A549 (cell line): ENCODE results near the gene CPLX1. TPM values are rescaled to one million over a fixed set of nuclear protein-coding genes. Genes with fewer than 3 reads are reported as not detected.

ENCODE experiments used
- ATAC-seq, 2 experiments: fragments of 200-7000 bp in 1 of 2; fragments of >200 bp in 1 of 2; cut with Nextera tagmentation in 1 of 2; cut with Tn5 transposase in 1 of 2; 3 replicates each; pipeline versions ENCODE4 v1.8.0 to v1.9.1; 2018 to 2020; ENCODE audit warnings: mild to moderate bottlenecking in 1 of 2, moderate library complexity in 1 of 2
- CTCF ChIA-PET: fragments of 300-600 bp; sonication (Branson Sonifier 250); formaldehyde crosslinking; extraction: SDS; loops from one replicate; lab custom pipeline; 2021; ENCODE audit warnings: antibody characterized with exemption, inconsistent platforms; lab: Yijun Ruan, JAX
- POLR2A ChIA-PET: fragments of 350-600 bp; formaldehyde crosslinking; extraction: SDS; loops from one replicate; lab custom pipeline; 2021; ENCODE audit warnings: antibody characterized with exemption, inconsistent platforms; lab: Yijun Ruan, JAX
- DNase-seq, 2 experiments: peaks; one replicate each; pipeline versions ENCODE4 v3.0.0 to v3.0.0-alpha.2; 2011 to 2016; ENCODE audit warnings: low read depth in 1 of 2, low spot score in 1 of 2
- FAIRE-seq: peaks from 2 replicates; lab custom pipeline; 2011; peaks lifted over from hg19 to GRCh38; lab: Jason Lieb, UNC
- H3K27ac ChIP-seq, 2 experiments: fragments of >200 bp; sonication (Bioruptor Twin); formaldehyde crosslinking; 3 replicates each; pipeline ENCODE4 v1.5.1; 2016 to 2017
- H3K4me1 ChIP-seq: fragments of >200 bp; sonication (Bioruptor Twin); formaldehyde crosslinking; 3 replicates; pipeline ENCODE4 v1.6.1; 2016
- H3K4me2 ChIP-seq: fragments of >200 bp; sonication (Bioruptor Twin); formaldehyde crosslinking; 3 replicates; pipeline ENCODE4 v1.6.1; 2016
- H3K4me3 ChIP-seq: fragments of >200 bp; sonication (Bioruptor Twin); formaldehyde crosslinking; 3 replicates; pipeline ENCODE4 v1.5.1; 2016
- H3K9me3 ChIP-seq: fragments of >200 bp; sonication (Bioruptor Twin); formaldehyde crosslinking; 3 replicates; pipeline ENCODE4 v1.6.1; 2016
- BHLHE40 ChIP-seq: IDR thresholded peaks from 2 replicates; pipeline ENCODE4 v1.6.1; 2012; ENCODE audit warnings: low read depth, low read length, inconsistent platforms
- CBX2 ChIP-seq: fragments of 200-600 bp; sonication (generic); IDR thresholded peaks from 2 replicates; pipeline ENCODE4 v1.6.1; 2016; ENCODE audit warnings: low read depth, mild to moderate bottlenecking, borderline replicate concordance
- CHD4 ChIP-seq: fragments of 200-600 bp; sonication (generic); IDR thresholded peaks from 2 replicates; pipeline ENCODE4 v1.6.1; 2016; ENCODE audit warnings: antibody characterized with exemption, mild to moderate bottlenecking, borderline replicate concordance
- CTCF ChIP-seq: fragments of >200 bp; sonication (Bioruptor Twin); formaldehyde crosslinking; IDR thresholded peaks from 3 replicates; pipeline ENCODE4 v1.5.1; 2016
- ELK1 ChIP-seq: fragments of 150-350 bp; IDR thresholded peaks from 2 replicates; pipeline ENCODE4 v1.6.1; 2014; ENCODE audit warnings: low read depth, mild to moderate bottlenecking, low read length
- FOSB ChIP-seq: fragments of 250-450 bp; sonication (Bioruptor Pico); IDR thresholded peaks from 2 replicates; pipeline ENCODE4 v1.5.0; 2020; ENCODE audit warnings: mild to moderate bottlenecking, moderate library complexity
- GATA3 ChIP-seq: IDR thresholded peaks from 2 replicates; pipeline ENCODE4 v1.6.1; 2012; ENCODE audit warnings: borderline replicate concordance
- HES2 ChIP-seq: fragments of >200 bp; sonication (Bioruptor Twin); formaldehyde crosslinking; IDR thresholded peaks from 2 replicates; pipeline ENCODE4 v1.6.1; 2016
- HOXA7 ChIP-seq: fragments of 250-450 bp; sonication (Bioruptor Pico); IDR thresholded peaks from 2 replicates; pipeline ENCODE4 v1.5.0; 2020; ENCODE audit warnings: mild to moderate bottlenecking, moderate library complexity
- HOXB13 ChIP-seq: fragments of 250-450 bp; sonication (Bioruptor Pico); IDR thresholded peaks from 2 replicates; pipeline ENCODE4 v1.5.0; 2020; ENCODE audit warnings: low read depth, mild to moderate bottlenecking, moderate library complexity
- HOXB5 ChIP-seq: fragments of 250-450 bp; sonication (Bioruptor Pico); IDR thresholded peaks from 2 replicates; pipeline ENCODE4 v1.5.0; 2020; ENCODE audit warnings: mild to moderate bottlenecking, moderate library complexity
- JUNB ChIP-seq: fragments of >200 bp; sonication (Bioruptor Twin); formaldehyde crosslinking; IDR thresholded peaks from 2 replicates; pipeline ENCODE4 v1.6.1; 2016
- MYC ChIP-seq: IDR thresholded peaks from 2 replicates; pipeline ENCODE4 v1.6.1; 2012; ENCODE audit warnings: mild to moderate bottlenecking, inconsistent platforms, low read length, improper control_type of control experiment, borderline replicate concordance
- NR3C1 ChIP-seq: fragments of >200 bp; sonication (Bioruptor Twin); formaldehyde crosslinking; IDR thresholded peaks from 3 replicates; pipeline ENCODE4 v1.6.1; 2017
- PBX3 ChIP-seq: IDR thresholded peaks from 2 replicates; pipeline ENCODE4 v1.6.1; 2012
- POLR2AphosphoS2 ChIP-seq: conservative IDR thresholded peaks from 2 replicates; pipeline ENCODE4 v1.6.1; 2012; ENCODE audit warnings: low read length, improper control_type of control experiment, inconsistent platforms
- RAD21 ChIP-seq, 2 experiments: fragments of >200 bp in 1 of 2; sonication (Bioruptor Twin) in 1 of 2; formaldehyde crosslinking in 1 of 2; IDR thresholded peaks in 1 of 2; conservative IDR thresholded peaks in 1 of 2; 2 replicates in 1 of 2; 3 replicates in 1 of 2; pipeline ENCODE4 v1.6.1; 2012 to 2018; ENCODE audit warnings: inconsistent platforms in 1 of 2
- RFX5 ChIP-seq: fragments of 450-650 bp; IDR thresholded peaks from 2 replicates; pipeline ENCODE4 v1.7.1; 2014; ENCODE audit warnings: antibody characterized with exemption, mild to moderate bottlenecking, moderate library complexity
- SMC3 ChIP-seq: fragments of >200 bp; sonication (Bioruptor Twin); formaldehyde crosslinking; IDR thresholded peaks from 3 replicates; pipeline ENCODE4 v1.6.1; 2018; ENCODE audit warnings: inconsistent platforms
- USF2 ChIP-seq: fragments of 450-650 bp; IDR thresholded peaks from 2 replicates; pipeline ENCODE4 v1.6.1; 2014; ENCODE audit warnings: antibody characterized with exemption
- ZC3H11A ChIP-seq: fragments of 450-650 bp; IDR thresholded peaks from 2 replicates; pipeline ENCODE4 v1.6.1; 2014; ENCODE audit warnings: antibody characterized with exemption, mild to moderate bottlenecking
- WGBS: methylation state at CpG from one replicate; pipeline ENCODE4 v1.1.6; 2017; ENCODE audit errors: missing lambda C conversion rate; 5-methylcytosine and 5-hydroxymethylcytosine counted together
- polyA plus RNA-seq, 4 experiments: library from polyadenylated mRNA; depleted of rRNA in 3 of 4; stranded (reverse); fragments of >200 nt; fragmentation: RNase III in 1 of 4; extraction: RNeasy Plus Mini Kit Qiagen cat#74134 plus additional on column Dnase treatment in 1 of 4; gene quantifications; 2 replicates in 3 of 4; 3 replicates in 1 of 4; pipeline ENCODE4 v1.2.3, GENCODE V29; 2011 to 2017

Gene CPLX1
- polyA plus RNA-seq, 2 of the 4 experiments (the other 2 are of a cell fraction): 0.19 to 0.57 TPM

- Histone ChIP-seq H3K9me3 (no peaks in the 10 kb centered on the region), H3K4me1 (no peaks in the 10 kb centered on the region; the same call in 2 of the 3 replicates), H3K4me2 (no peak overlapping the region), H3K27ac (no peak overlapping the region), H3K4me3 (no peak overlapping the region)
- ATAC-seq (no peak), DNase-seq (no peak), FAIRE-seq (no peak)
- TF ChIP-seq NR3C1 (no peak), CHD4 (no peak)
- WGBS: 87% methylated on average over 6 of the region's 6 CpGs
- POLR2A ChIA-PET: interaction anchor here (0.5 kb wide), 1 partner anchor 14 kb away, joined by 3 read pairs; no protein-coding TSS in a partner anchor
- CTCF ChIA-PET: interaction anchor here (0.6 to 1.3 kb wide), 3 partner anchors 10 to 904 kb away, joined by 3 to 4 read pairs (median 3); no protein-coding TSS in a partner anchor
These were observed 54.5 kb downstream of the CPLX1 start for GRCh38 chr4:771464-771863.

GRCh38 chr4:770022-770421, 55.9 kb downstream of the CPLX1 start:
- Histone ChIP-seq H3K4me3 (no peak overlapping the region), H3K4me2 (no peak overlapping the region), H3K27ac (no peak overlapping the region), H3K4me1 (peaks cover 6% of the 10 kb centered on the region; the same call in 1 of the 3 replicates), H3K9me3 (no peaks in the 10 kb centered on the region)
- CTCF ChIA-PET: interaction anchor here (1.2 kb wide), 1 partner anchor 13 kb away, joined by 4 read pairs; no protein-coding TSS in a partner anchor
- no peak for DNase-seq
- POLR2A ChIA-PET: no interaction called here
- 94% methylated on average over 5 of the region's 5 CpGs for WGBS
- no peak for TF ChIP-seq ZC3H11A
- TF ChIP-seq HOXB13 (CRISPR knock-in tag): no peak
- no peak for TF ChIP-seq USF2
- no peak for TF ChIP-seq FOSB (CRISPR knock-in tag)
- TF ChIP-seq ELK1: no peak
- no peak for TF ChIP-seq SMC3
- TF ChIP-seq GATA3: no peak
- no peak for TF ChIP-seq CBX2
- no peak for TF ChIP-seq HOXA7 (CRISPR knock-in tag)
- TF ChIP-seq HES2: no peak
- TF ChIP-seq BHLHE40: no peak
- TF ChIP-seq RFX5: no peak
- no peak for TF ChIP-seq CHD4
- TF ChIP-seq MYC: no peak
- TF ChIP-seq HOXB5: no peak
- TF ChIP-seq JUNB: no peak
- no peak for TF ChIP-seq CTCF
- no peak for TF ChIP-seq POLR2AphosphoS2
- no peak for TF ChIP-seq PBX3
- no peak for TF ChIP-seq RAD21 (conservative IDR thresholded peaks at IDR 0.05 in 1 of 2, IDR thresholded peaks at IDR 0.05 in 1 of 2)
- no peak for FAIRE-seq
- ATAC-seq: no peak
